HEK293 (cell line): ENCODE data around the gene UTP14A.

Experiments used
- CTCF ChIP-seq: fragments of 450-650 bp; formaldehyde crosslinking; IDR thresholded peaks from 2 replicates; pipeline ENCODE4 v1.5.1; 2016; ENCODE audit warnings: missing biosample characterization, missing genetic modification characterization
- OVOL3 ChIP-seq: fragments of 450-650 bp; formaldehyde crosslinking; IDR thresholded peaks from 2 replicates; pipeline ENCODE4 v1.5.1; 2016; ENCODE audit warnings: missing biosample characterization, missing genetic modification characterization
- PRDM10 ChIP-seq: fragments of 450-650 bp; formaldehyde crosslinking; IDR thresholded peaks from 2 replicates; pipeline ENCODE4 v1.5.1; 2016; ENCODE audit warnings: missing biosample characterization, missing genetic modification characterization
- PRDM4 ChIP-seq: fragments of 450-650 bp; formaldehyde crosslinking; IDR thresholded peaks from 2 replicates; pipeline ENCODE4 v1.5.1; 2017; ENCODE audit warnings: missing biosample characterization, missing genetic modification characterization
- TRIM28 ChIP-seq: IDR thresholded peaks from 2 replicates; pipeline ENCODE4 v1.6.1; 2011; ENCODE audit warnings: low read length, control low read depth, borderline replicate concordance
- WT1 ChIP-seq: fragments of 450-650 bp; formaldehyde crosslinking; IDR thresholded peaks from 2 replicates; pipeline ENCODE4 v1.5.1; 2016; ENCODE audit warnings: missing biosample characterization, missing genetic modification characterization
- ZNF140 ChIP-seq: fragments of 450-650 bp; formaldehyde crosslinking; IDR thresholded peaks from 2 replicates; pipeline ENCODE4 v1.5.1; 2016; ENCODE audit warnings: missing biosample characterization, missing genetic modification characterization
- ZNF174 ChIP-seq: fragments of 450-650 bp; formaldehyde crosslinking; IDR thresholded peaks from 2 replicates; pipeline ENCODE4 v1.5.0; 2017; ENCODE audit warnings: missing biosample characterization, mild to moderate bottlenecking, missing genetic modification characterization
- ZNF280C ChIP-seq: fragments of 450-650 bp; formaldehyde crosslinking; IDR thresholded peaks from 2 replicates; pipeline ENCODE4 v1.5.1; 2016; ENCODE audit warnings: missing biosample characterization, missing genetic modification characterization
- ZNF302 ChIP-seq: fragments of 450-650 bp; formaldehyde crosslinking; IDR thresholded peaks from 2 replicates; pipeline ENCODE4 v1.5.1; 2016; ENCODE audit warnings: missing biosample characterization, missing genetic modification characterization, low read depth
- ZNF404 ChIP-seq: fragments of 450-650 bp; formaldehyde crosslinking; IDR thresholded peaks from 2 replicates; pipeline ENCODE4 v1.5.1; 2017; ENCODE audit warnings: missing biosample characterization, missing genetic modification characterization
- ZNF560 ChIP-seq: fragments of 450-650 bp; formaldehyde crosslinking; IDR thresholded peaks from 2 replicates; pipeline ENCODE4 v1.5.1; 2017; ENCODE audit warnings: missing biosample characterization, missing genetic modification characterization, borderline replicate concordance
- ZNF664 ChIP-seq: fragments of 450-650 bp; formaldehyde crosslinking; IDR thresholded peaks from 2 replicates; pipeline ENCODE4 v1.5.1; 2016; ENCODE audit warnings: missing biosample characterization, missing genetic modification characterization
- ZNF785 ChIP-seq: fragments of 450-650 bp; formaldehyde crosslinking; IDR thresholded peaks from 2 replicates; pipeline ENCODE4 v1.5.1; 2016; ENCODE audit warnings: missing biosample characterization, missing genetic modification characterization

GRCh38 chrX:129963729-129964128 is 57.8 kb downstream of the UTP14A start:
- no peak for TF ChIP-seq ZNF280C (tag by site-specific recombination)
- no peak for TF ChIP-seq ZNF302 (tag by site-specific recombination)
- no peak for TF ChIP-seq CTCF (tag by site-specific recombination)
- TF ChIP-seq ZNF785 (tag by site-specific recombination) = no peak
- TF ChIP-seq ZNF140 (tag by site-specific recombination) = no peak
- no peak for TF ChIP-seq TRIM28
- TF ChIP-seq PRDM4 (tag by site-specific recombination) = no peak
- no peak for TF ChIP-seq OVOL3 (tag by site-specific recombination)
- TF ChIP-seq WT1 (tag by site-specific recombination) = no peak
- TF ChIP-seq PRDM10 (tag by site-specific recombination) = no peak
- no peak for TF ChIP-seq ZNF560
- TF ChIP-seq ZNF404 = no peak
- TF ChIP-seq ZNF664 = no peak
- no peak for TF ChIP-seq ZNF174
